Loucy (cell line): ENCODE data around the gene FBRSL1.

ENCODE experiments used
- H2AFZ ChIP-seq: fragments of 200-600 bp; sonication (generic); 2 replicates; pipeline ENCODE4 v1.6.0; 2016; ENCODE audit warnings: antibody characterized with exemption, mild to moderate bottlenecking, low read length, moderate library complexity
- H3F3A ChIP-seq: fragments of 200-600 bp; 2 replicates; pipeline ENCODE4 v1.6.0; 2016; ENCODE audit warnings: antibody characterized with exemption, low read depth, mild to moderate bottlenecking
- H3K27me3 ChIP-seq: fragments of 200-600 bp; sonication (generic); 2 replicates; pipeline ENCODE4 v1.6.1; 2014; ENCODE audit warnings: low read length, mild to moderate bottlenecking; ENCODE audit not compliant: insufficient read depth, poor library complexity, severe bottlenecking
- H3K36me3 ChIP-seq: fragments of 200-600 bp; sonication (generic); 2 replicates; pipeline ENCODE4 v1.6.1; 2016; ENCODE audit warnings: low read length; ENCODE audit not compliant: insufficient read depth
- H3K4me1 ChIP-seq: fragments of 200-600 bp; sonication (generic); 2 replicates; pipeline ENCODE4 v1.5.1; 2014; ENCODE audit warnings: low read length, mild to moderate bottlenecking; ENCODE audit not compliant: insufficient read depth, poor library complexity, severe bottlenecking
- H3K4me2 ChIP-seq: fragments of 200-600 bp; sonication (generic); 2 replicates; pipeline ENCODE4 v1.6.0; 2014; ENCODE audit warnings: antibody characterized with exemption, low read length, low read depth, mild to moderate bottlenecking; ENCODE audit not compliant: poor library complexity, severe bottlenecking
- H3K4me3 ChIP-seq: fragments of 200-600 bp; sonication (generic); 2 replicates; pipeline ENCODE4 v1.5.1; 2014; ENCODE audit warnings: low read length, mild to moderate bottlenecking, mixed read lengths; ENCODE audit not compliant: poor library complexity, severe bottlenecking
- H3K79me2 ChIP-seq: fragments of 200-600 bp; sonication (generic); 2 replicates; pipeline ENCODE4 v1.6.1; 2014; ENCODE audit warnings: low read length; ENCODE audit not compliant: insufficient read depth
- H3K9ac ChIP-seq: fragments of 200-600 bp; sonication (generic); 2 replicates; pipeline ENCODE4 v1.6.0; 2014; ENCODE audit warnings: mild to moderate bottlenecking, low read depth, low read length, moderate library complexity; ENCODE audit not compliant: poor library complexity, severe bottlenecking
- H3K9me2 ChIP-seq: fragments of 200-600 bp; sonication (generic); replicated peaks from 2 replicates; pipeline ENCODE4 v1.6.1; 2016; ENCODE audit warnings: low read depth, low read length, mixed read lengths
- H3K9me3 ChIP-seq: fragments of 200-600 bp; sonication (generic); 2 replicates; pipeline ENCODE4 v1.6.1; 2014; ENCODE audit warnings: mild to moderate bottlenecking, antibody characterized with exemption, low read length, low read depth; ENCODE audit not compliant: insufficient read depth
- H4K20me1 ChIP-seq: fragments of 200-600 bp; sonication (generic); 2 replicates; pipeline ENCODE4 v1.6.0; 2014; ENCODE audit warnings: antibody characterized with exemption, low read length, mild to moderate bottlenecking; ENCODE audit not compliant: insufficient read depth, poor library complexity, severe bottlenecking
- CTCF ChIP-seq: fragments of 200-600 bp; sonication (generic); conservative IDR thresholded peaks from 2 replicates; pipeline ENCODE4 v1.5.1; 2014; ENCODE audit warnings: mild to moderate bottlenecking, antibody characterized with exemption, low read length
- EZH2phosphoT487 ChIP-seq: fragments of 200-600 bp; IDR thresholded peaks from 2 replicates; pipeline ENCODE4 v1.6.1; 2018; ENCODE audit warnings: antibody characterized with exemption, mild to moderate bottlenecking, moderate library complexity, borderline replicate concordance

FBRSL1 gene

GRCh38 chr12:132513458-132514135 lies 23.6 kb downstream of the FBRSL1 start:
- H3K36me3 ChIP-seq: peaks cover 16% of the 10 kb centered on the region; the same call in 1 of the 2 replicates

GRCh38 chr12:132514216-132514820 lies 24.4 kb downstream of the FBRSL1 start:
- Histone ChIP-seq H3K27me3 (no peaks in the 10 kb centered on the region), H3K4me3 (no peak overlapping the region), H2AFZ (no peak overlapping the region), H3K9me3 (no peaks in the 10 kb centered on the region; the same call in 1 of the 2 replicates), H3K9me2 (no peaks in the 10 kb centered on the region), H4K20me1 (no peaks in the 10 kb centered on the region), H3K4me2 (no peak overlapping the region), H3K36me3 (peaks cover 22% of the 10 kb centered on the region; the same call in 1 of the 2 replicates), H3K79me2 (peaks cover 6% of the 10 kb centered on the region; the same call in 1 of the 2 replicates), H3F3A (no peaks in the 10 kb centered on the region), H3K4me1 (no peaks in the 10 kb centered on the region), H3K9ac (no peak overlapping the region)
- no peak for TF ChIP-seq CTCF
- TF ChIP-seq EZH2phosphoT487: no peak

More at GRCh38 chr12:132513458-132514135, 23.6 kb downstream of the FBRSL1 start:
- H2AFZ ChIP-seq: no peak overlapping the region
- H3K4me1 ChIP-seq: no peaks in the 10 kb centered on the region
- H3K79me2 ChIP-seq: peaks cover 6% of the 10 kb centered on the region; the same call in 1 of the 2 replicates
- no peak overlapping the region for H3K4me3 ChIP-seq
- H3F3A ChIP-seq: no peaks in the 10 kb centered on the region
- no peak overlapping the region for H3K4me2 ChIP-seq
- TF ChIP-seq CTCF (no peak), EZH2phosphoT487 (no peak)
- H3K9me3 ChIP-seq: no peaks in the 10 kb centered on the region
- H3K9me2 ChIP-seq: no peaks in the 10 kb centered on the region
- no peaks in the 10 kb centered on the region for H4K20me1 ChIP-seq
- no peaks in the 10 kb centered on the region for H3K27me3 ChIP-seq
- H3K9ac ChIP-seq: no peak overlapping the region

- Histone ChIP-seq H3F3A (no peaks in the 10 kb centered on the region), H3K9me2 (no peaks in the 10 kb centered on the region), H3K9me3 (no peaks in the 10 kb centered on the region; the same call in 1 of the 2 replicates), H3K9ac (no peak overlapping the region), H3K27me3 (no peaks in the 10 kb centered on the region), H2AFZ (no peak overlapping the region), H3K79me2 (peaks cover 6% of the 10 kb centered on the region; the same call in 1 of the 2 replicates), H3K4me1 (no peaks in the 10 kb centered on the region), H3K4me3 (no peak overlapping the region), H3K4me2 (no peak overlapping the region), H3K36me3 (peaks cover 22% of the 10 kb centered on the region; the same call in 1 of the 2 replicates), H4K20me1 (no peaks in the 10 kb centered on the region)
- TF ChIP-seq EZH2phosphoT487 (no peak), CTCF (no peak)
Observed at GRCh38 chr12:132514838-132515237, 24.9 kb downstream of the FBRSL1 start.
